ENCODE data around the gene CNTN4. TPM values are rescaled to one million over a fixed set of nuclear protein-coding genes. Genes with fewer than 3 reads are reported as not detected.

Gene CNTN4
- total RNA-seq, 1 experiment from 2014 or later = 1.6 TPM

- no peak overlapping the region for H3K4ac ChIP-seq (ENCODE audit: low read depth, low read length)
- WGBS (ENCODE audit: extremely low coverage, insufficient read length, low lambda C conversion rate) = no CpG with 5 or more reads among the region's 3 CpGs
- Mint-ChIP-seq H3K27ac (peak overlapping the region in 2 of 3 experiments; percentile 18 to 46; a peak in 4 of 7 replicates), H3K27me3 (ENCODE audit: low read depth) (no peaks in the 10 kb centered on the region), H3K9me3 (peaks cover 7 to 11% of the 10 kb centered on the region in 2 experiments), H3K36me3 (ENCODE audit: insufficient read depth in 1 of 3, low read depth in 3 of 3) (peaks cover 0 to 11% (median 0%) of the 10 kb centered on the region in 3 experiments; a peak in 3 of 7 replicates), H3K4me1 (peaks cover 10 to 13% of the 10 kb centered on the region in 2 experiments), H3K4me3 (no peak overlapping the region)
- no peak overlapping the region for H2BK15ac ChIP-seq (ENCODE audit: low read depth, low read length)
- no peak overlapping the region for H2BK120ac ChIP-seq (ENCODE audit: low read depth, low read length, poor library complexity, severe bottlenecking)
- H2BK20ac ChIP-seq (ENCODE audit: low read depth, low read length, poor library complexity, severe bottlenecking) = no peak overlapping the region
- no peak overlapping the region for H4K5ac ChIP-seq (ENCODE audit: insufficient read length, low read depth, low read length)
- H2AFZ ChIP-seq (ENCODE audit: low read length) = no peak overlapping the region
- no peaks in the 10 kb centered on the region for H4K20me1 ChIP-seq (ENCODE audit: control insufficient read depth, insufficient read depth, insufficient read length)
- no peak overlapping the region for H3K56ac ChIP-seq (ENCODE audit: insufficient read length, low read depth, low read length)
- H2BK5ac ChIP-seq (ENCODE audit: insufficient read length, low read length) = no peak overlapping the region
- peak; percentile 62 for DNase-seq
- H3K9me3 ChIP-seq (ENCODE audit: control insufficient read depth, low read depth, low read length) = no peaks in the 10 kb centered on the region
- H3T11ph ChIP-seq (ENCODE audit: low read length) = no peak overlapping the region
- H3K79me2 ChIP-seq (ENCODE audit: insufficient read depth, low read length) = no peaks in the 10 kb centered on the region
- no peaks in the 10 kb centered on the region for H3K79me1 ChIP-seq (ENCODE audit: insufficient read depth, low read depth, low read length, poor library complexity, severe bottlenecking)
- no peak overlapping the region for H2BK12ac ChIP-seq (ENCODE audit: insufficient read length, low read depth, low read length)
- no peak overlapping the region for H3K27ac ChIP-seq (ENCODE audit: insufficient read length, low read depth, low read length)
- TF ChIP-seq, protein P1, sequence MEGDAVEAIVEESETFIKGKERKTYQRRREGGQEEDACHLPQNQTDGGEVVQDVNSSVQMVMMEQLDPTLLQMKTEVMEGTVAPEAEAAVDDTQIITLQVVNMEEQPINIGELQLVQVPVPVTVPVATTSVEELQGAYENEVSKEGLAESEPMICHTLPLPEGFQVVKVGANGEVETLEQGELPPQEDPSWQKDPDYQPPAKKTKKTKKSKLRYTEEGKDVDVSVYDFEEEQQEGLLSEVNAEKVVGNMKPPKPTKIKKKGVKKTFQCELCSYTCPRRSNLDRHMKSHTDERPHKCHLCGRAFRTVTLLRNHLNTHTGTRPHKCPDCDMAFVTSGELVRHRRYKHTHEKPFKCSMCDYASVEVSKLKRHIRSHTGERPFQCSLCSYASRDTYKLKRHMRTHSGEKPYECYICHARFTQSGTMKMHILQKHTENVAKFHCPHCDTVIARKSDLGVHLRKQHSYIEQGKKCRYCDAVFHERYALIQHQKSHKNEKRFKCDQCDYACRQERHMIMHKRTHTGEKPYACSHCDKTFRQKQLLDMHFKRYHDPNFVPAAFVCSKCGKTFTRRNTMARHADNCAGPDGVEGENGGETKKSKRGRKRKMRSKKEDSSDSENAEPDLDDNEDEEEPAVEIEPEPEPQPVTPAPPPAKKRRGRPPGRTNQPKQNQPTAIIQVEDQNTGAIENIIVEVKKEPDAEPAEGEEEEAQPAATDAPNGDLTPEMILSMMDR (conservative IDR thresholded peaks at IDR 0.05) = no peak
- H4K8ac ChIP-seq (replicated peaks; ENCODE audit: insufficient read length, low read depth, low read length) = no peak overlapping the region
- H3K18ac ChIP-seq (ENCODE audit: insufficient read length, low read depth, low read length) = no peak overlapping the region
- H3K23ac ChIP-seq (ENCODE audit: insufficient read length, low read depth, low read length) = no peak overlapping the region
- no peaks in the 10 kb centered on the region for H3K23me2 ChIP-seq (ENCODE audit: insufficient read length, low read depth, low read length, poor library complexity, severe bottlenecking)
- H3K14ac ChIP-seq (ENCODE audit: insufficient read depth, low read length) = no peak overlapping the region
- H3K9ac ChIP-seq (ENCODE audit: extremely low read depth, insufficient read length, low read length) = no peak overlapping the region
- H3K4me2 ChIP-seq (ENCODE audit: insufficient read depth, insufficient read length, low read length) = no peak overlapping the region
- peaks cover 8% of the 10 kb centered on the region for H3K4me1 ChIP-seq (ENCODE audit: insufficient read depth, low read length)
- no peak overlapping the region for H4K91ac ChIP-seq (ENCODE audit: insufficient read length, low read depth, low read length)
- H3K27me3 ChIP-seq (ENCODE audit: insufficient read depth, low read length) = no peaks in the 10 kb centered on the region
- H2AK5ac ChIP-seq (ENCODE audit: insufficient read length, low read length) = no peak overlapping the region
Measured at GRCh38 chr3:2420919-2421318, 322.3 kb downstream of the CNTN4 start.

All from H9 (cell line).